Measurements from ENCODE around the gene CYP39A1.

DNA sequence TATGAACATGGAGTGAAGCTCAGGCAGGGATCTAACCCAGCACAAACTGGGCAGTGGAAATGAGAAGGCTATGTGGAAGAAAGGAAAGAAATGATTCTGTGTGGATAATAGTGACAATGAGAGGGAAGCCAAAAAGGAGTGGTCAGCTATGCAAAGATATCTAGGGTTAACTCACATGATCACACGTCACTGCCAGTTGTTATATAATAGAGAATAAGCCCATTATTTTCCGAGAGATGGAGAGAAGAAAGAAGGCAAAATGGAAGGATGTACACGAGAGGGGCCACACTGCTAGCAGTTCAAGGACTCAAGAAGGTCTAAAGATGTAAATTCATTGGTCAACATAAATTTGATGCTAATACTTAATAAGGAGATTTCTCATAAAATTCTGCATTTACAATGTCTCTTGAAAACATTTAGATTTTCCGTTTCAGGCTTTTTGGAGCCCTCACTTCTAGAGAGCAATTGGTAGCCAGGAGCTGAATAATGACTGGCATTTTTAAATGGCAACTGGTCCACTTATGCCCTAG lies 142.6 kb downstream of the CYP39A1 start:
- TF ChIP-seq, protein P1, sequence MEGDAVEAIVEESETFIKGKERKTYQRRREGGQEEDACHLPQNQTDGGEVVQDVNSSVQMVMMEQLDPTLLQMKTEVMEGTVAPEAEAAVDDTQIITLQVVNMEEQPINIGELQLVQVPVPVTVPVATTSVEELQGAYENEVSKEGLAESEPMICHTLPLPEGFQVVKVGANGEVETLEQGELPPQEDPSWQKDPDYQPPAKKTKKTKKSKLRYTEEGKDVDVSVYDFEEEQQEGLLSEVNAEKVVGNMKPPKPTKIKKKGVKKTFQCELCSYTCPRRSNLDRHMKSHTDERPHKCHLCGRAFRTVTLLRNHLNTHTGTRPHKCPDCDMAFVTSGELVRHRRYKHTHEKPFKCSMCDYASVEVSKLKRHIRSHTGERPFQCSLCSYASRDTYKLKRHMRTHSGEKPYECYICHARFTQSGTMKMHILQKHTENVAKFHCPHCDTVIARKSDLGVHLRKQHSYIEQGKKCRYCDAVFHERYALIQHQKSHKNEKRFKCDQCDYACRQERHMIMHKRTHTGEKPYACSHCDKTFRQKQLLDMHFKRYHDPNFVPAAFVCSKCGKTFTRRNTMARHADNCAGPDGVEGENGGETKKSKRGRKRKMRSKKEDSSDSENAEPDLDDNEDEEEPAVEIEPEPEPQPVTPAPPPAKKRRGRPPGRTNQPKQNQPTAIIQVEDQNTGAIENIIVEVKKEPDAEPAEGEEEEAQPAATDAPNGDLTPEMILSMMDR (conservative IDR thresholded peaks at IDR 0.05 in 1 of 2, IDR thresholded peaks at IDR 0.05 in 1 of 2; ENCODE audit: low read depth in 1 of 2, low read length in 2 of 2): no peak
- no peak for TF ChIP-seq EZH2 (IDR thresholded peaks at IDR 0.05; ENCODE audit: low read length, missing control alignments)

Data from fibroblast of lung (primary cell).